NCI-H82 treated with DMSO at 0.1 percent for 48 hours (cell line): Measurements from ENCODE around the gene KCNMB2.
"Not testable (repeated sequence)": the region's sequence is repeated elsewhere in the genome, so short reads cannot be mapped to it uniquely, and the experiment has no call there.

Experiments used
- DNase-seq: peaks from one replicate; lab custom pipeline; 2025; ENCODE audit not compliant: unreplicated experiment; lab: John Stamatoyannopoulos, UW

Gene KCNMB2

DNA sequence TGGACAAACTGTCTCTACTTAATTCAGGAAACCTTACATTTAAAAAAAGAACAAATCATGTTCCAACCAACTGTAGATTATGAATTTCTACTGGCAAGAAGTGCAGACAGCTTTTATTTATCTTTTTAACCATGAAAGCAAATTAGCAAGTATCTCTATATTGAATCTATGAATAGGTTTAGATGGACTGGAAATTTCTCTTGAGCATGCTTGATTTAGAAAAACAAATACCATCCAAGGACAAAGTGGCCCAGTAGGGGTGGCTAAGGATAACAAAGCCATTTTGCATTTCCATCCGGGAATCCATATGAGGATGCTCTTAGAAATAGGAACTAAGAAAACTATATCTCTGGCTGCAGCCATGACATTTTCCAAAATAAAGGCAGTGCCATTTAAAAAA, 150.6 kb downstream of the KCNMB2 start:
- DNase-seq, result no peak

DNA sequence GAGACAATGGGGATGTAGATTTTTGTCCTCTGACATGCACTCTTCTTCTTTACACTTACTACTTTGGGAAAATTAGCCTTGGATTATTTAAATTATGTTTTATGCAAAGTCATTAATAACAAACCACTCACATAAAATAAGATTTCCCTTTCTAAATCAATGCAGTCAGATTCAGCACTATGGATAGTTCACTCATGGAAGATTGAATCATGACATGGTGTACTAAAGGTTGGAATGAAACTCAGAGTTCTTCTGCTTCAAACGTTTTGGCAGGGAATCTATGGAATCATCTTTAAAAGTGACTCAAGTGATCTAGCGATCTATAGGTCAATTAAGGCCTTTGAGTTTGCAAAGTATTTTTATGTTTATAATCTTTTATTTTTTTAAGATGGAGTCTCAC, 154.3 kb downstream of the KCNMB2 start:
- no peak for DNase-seq

DNA sequence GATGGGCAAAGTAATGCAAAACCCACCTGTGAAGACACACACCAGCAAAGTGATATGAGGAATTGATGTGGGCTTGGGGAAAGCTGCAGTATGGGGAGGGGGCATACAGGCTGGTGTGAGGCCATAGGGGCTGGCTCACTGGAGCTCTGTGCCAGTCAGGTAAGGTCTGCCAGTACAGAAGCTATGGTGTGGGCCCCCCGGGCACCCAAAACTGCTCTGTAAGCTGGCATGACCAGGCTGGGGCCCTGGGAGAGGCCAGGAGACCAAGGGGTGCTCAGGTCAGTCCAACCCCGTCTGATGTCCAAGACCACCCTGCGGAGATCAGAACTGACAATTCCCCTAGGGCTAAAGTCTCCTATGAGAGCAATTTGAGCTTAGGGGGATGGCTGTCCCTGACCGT, 163.1 kb downstream of the KCNMB2 start:
- no peak for DNase-seq

DNA sequence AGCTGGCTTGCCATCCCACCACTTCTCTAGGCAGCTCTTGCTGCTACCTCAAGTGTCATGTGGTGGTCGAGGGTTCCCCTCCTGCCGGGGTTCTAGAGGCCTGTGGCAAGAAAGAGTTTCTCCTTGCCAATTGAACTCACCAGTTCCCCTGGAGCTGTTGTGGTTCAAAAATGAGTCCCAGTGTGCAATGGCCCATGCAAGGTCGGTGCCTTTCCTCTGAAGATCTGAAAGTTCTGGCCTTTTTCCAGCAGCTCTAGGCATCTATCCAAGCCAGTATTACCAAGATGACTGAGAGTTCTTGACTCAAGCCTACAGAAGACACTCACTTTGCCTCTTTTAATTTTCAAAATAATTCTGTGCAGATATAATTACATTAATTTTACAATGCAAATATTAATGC, 163.6 kb downstream of the KCNMB2 start:
- DNase-seq, result no peak

DNA sequence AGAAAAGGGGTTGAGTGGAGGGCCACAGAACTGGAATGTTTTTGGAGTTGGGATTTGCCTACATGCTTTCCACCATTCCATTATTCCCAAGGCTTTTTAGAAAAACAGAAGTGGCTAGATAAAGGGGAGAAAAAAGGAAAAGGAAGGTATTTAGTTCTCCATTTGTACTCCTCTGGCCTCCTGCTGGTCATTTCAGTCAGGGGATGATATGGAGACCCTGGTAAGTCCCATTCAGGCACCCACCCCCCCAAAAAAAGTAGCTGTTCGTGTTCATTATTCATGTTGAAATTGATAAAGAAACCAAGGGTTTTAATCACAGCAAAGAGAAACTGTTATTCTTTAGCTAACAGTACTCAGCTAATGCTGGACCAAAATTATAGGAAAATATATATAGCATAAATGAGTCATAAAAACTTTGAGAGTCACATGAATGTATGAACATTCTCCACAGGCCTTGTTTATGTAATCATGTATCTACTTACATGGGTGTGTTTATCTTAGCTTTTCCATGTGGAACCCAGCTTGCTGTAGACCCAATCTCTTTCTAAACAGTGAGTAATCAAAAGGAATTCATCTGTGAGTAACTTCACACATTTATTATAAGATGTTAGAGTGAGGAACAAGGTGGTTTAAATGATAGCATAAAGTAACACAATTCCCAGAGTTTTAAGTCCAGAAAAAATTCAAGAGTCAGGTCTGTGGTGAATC, 167.2 kb downstream of the KCNMB2 start:
- no peak for DNase-seq

DNA sequence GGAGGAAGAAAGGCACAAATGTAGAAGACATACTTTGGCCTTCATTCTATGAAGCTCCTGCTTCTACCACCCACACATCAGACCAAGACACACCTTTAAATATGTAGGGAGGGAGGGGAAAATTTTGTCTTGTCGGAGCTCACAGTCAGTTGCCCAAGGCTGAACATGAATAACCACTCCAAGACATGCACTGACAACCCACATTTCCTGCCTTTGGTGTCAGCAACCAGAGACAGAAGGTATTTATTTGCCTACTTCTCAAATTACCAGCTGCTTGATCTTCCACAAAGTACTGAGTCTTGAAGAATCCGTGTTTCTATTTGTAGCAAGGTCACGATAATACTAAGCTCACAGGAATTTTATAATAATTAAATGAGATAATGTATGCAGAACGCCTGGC, 169.7 kb downstream of the KCNMB2 start:
- DNase-seq, result peak; percentile 22

DNA sequence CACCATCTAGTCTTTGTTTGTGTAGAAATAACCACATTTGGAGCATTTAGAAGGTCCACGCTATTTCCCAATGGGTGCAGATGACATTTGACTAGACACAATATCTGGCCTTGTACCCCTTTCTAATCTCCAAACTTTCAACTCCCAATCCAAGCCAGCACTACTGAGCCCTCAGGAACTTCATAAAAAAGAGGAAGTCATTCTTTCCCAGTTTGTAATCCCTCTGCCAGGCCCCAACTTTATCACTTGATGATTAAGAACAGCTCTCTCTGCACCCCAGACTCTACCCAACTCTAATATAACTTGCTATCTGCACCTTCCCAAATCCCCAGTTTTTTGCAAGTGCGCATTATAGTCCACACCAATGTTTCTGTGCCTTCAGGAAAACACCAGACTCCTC, 170.2 kb downstream of the KCNMB2 start:
- no peak for DNase-seq

DNA sequence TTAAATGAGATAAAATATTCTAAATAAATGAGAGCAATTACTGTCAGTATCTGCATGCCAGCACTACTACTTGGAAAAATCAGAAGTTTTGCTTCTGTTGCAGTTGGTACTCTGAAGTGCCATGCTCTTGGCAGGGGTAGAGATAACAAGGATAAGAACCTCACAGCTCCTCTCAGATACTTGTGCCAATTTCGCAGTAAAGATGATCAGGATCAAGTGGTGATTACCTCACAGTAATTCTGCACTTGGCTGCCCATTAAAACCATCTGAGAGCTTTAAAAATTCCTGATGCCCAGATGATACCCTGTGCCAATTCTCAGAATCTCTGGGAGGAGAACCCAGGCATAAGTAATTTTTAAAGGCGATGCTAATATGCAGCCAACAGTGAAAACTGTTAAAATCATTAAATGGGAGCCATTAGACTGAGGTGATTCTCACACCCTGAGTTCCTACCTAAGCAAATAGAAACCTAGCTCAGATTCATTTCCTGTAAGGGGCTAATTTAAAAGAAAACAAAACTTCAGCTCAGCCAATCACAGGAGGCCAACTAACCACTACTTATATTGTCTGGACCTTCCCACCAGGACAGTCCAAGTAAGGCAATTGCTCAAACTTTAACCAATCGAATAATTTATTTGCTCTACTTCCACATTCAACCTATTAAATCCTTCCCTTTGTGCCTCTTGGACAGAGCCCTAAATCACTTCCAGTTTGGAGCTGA, 171.2 kb downstream of the KCNMB2 start:
- DNase-seq, result no peak

DNA sequence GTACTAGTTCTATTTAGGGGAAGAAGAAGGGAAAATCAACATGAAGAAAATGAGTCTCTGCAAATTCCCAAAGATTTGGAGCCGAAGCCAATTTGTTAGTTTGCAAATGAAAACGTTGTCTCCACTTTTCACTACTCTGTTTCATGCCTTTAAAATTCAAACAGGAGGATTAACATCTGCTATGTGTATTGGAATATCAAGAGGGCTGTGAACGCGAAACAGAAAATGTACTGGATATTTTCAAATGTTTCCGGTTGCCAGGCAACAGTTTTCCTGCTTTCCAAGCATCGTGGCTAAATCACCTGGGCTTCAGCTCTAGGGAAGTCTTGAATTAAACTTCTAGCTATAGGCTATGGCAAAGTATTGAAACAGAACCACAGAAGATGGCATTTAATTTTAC, 172.8 kb downstream of the KCNMB2 start:
- no peak for DNase-seq

DNA sequence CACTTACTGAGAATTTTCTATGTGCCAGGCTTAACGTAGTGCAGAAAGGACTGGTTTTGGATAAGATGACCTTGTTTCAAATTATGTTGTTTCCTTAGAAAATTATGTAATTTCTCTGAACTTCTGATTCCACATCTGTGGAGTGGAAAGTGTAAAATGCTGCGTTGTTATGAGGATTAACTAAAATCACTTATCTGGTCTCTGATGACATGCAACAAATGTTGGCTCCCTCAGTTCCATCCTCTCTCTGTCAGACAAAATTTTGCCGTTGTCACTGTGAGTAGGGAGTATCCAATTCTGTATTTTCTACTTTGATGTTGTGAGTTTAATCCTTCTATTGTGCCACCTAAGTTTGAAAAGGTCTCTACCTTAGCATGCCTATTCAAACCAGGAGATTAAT, 175.5 kb downstream of the KCNMB2 start:
- DNase-seq, result no peak

DNA sequence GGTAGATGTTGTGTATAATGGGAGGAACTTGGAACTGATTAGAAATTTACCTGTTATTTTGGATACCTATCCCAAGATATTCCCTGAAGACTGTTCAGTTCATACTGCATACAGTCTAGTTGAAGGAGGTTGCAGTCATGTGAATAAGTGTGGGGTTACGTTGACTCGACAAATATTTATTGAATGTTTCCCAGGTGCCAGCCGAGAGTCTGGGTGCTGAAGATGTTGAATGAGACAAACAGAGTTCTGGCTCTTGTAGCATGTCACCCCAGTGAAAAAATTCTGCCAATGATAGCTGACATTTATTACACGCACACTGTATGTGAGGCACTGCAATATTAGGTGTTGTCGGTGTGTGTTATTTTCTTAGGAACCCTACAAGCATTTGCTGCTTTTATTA, 176.0 kb downstream of the KCNMB2 start:
- no peak for DNase-seq

DNA sequence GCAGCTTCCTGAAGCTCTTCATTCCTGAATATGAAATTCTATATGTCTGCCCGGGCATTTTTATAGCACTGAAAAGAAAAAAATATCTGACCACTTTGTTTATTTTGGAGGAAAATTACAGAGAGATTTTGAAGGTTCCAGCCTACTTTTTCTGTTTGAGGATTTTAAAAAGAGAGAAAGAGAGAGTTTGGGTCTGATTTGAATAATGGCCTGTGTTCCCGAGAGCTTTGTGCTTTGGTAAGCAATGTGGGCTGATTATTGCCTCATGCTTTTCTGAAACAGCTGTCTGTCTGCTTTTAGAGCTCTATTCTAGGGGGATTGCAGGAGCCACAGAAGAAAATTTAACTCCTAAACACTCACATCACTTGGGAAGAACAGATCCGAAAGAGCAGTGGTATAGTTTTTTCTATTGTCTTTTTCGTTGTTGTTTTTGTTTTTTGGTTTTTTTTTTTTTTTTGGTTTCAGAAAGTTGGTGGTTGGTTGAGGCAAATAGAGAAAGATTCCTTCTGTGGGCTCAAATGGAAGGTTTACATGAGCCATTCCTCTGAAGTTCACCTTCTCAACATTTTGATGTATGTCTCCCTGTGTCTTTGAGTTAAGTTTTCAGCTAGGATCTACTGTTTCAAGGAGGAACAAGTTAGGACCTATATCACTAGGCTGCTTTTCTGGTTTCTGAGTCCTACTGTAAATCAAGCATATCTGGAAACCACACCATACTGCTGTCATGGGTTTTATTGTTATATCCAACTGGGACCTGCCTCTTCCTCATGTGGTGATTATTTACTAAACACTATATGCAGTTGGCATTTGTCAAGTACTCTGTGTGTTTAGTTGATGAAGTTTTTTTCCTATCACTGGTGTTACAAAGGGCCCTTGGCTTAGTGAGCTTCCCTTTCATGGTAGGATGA, 178.9 kb downstream of the KCNMB2 start:
- no peak for DNase-seq

DNA sequence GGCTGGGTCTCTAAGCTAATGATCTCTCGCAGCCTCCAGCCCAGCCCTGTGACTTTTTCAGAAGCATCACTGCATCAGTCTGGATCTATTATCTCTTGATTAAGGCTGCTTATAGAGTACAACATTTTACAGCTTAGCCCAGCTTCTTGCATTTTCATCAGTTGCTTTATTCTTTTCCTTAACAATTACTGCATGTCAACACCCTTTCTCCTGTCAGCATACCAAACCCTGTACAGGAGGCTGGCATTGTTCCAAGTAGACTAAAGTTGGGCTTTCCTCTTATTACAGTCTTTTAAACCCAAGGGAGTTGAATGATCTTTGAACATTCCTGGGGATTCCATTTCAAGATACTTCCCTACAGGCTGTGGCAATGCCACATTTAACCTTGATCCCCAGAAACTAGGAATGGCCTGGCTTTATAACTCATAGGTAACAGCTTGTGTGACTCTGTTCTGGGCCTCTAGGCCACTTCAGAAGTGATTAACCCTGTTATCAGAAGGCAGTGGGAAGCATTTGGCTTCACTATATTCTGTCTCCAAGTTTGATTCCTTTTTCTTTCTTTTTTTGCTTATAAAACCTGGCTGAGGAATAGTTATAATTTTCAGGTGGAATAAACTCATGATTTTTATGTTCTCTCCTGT, 182.9 kb downstream of the KCNMB2 start:
- no peak for DNase-seq

DNA sequence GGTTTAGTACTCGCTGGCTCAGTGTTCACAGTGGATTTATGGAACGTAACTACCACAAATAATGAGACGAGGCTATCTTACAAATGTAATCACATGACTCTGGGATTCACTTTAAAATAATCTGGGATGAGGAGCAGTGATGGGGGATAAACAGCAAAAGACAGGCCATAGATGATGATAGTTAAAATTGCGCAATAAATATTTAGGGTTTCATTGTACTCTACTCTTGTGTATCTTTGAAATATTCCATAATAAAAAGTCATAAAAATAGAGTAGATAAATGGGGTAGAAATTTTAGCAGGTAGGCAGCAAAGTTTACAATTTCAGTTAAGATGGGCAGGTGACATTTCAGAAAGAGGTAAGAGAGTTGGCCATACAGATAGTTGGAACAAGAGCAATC, 196.6 kb downstream of the KCNMB2 start:
- no peak for DNase-seq

DNA sequence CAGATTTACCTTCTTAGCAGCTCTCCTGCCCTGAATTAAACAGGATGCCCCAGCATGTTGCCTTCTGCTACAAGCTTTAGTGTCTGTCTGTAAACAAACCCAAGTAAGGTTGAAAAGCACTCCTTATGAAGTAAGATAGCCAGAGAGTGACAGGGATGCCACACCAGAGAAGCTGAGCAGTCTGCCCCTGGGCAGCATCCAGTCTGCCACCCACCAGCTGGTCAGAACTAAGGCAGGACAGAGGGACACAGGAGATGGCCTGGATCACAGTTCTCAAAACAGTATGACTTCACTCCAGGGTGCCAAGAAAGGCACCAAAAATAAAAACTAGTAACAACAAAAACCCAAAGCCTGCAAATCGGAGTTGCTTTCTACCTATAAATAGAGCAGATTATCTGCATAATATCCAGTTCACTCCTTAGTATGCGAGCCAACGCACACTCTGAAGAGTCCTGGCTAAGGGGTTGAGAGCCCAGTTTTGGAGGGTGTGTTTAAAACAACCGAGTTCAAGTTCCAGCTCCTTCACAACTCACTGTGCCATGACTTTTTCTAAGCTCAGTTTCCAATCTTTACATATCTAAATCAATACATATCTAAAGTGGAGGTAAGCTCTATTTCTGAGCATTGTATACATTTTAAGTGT, 198.9 kb downstream of the KCNMB2 start:
- DNase-seq, result no peak

DNA sequence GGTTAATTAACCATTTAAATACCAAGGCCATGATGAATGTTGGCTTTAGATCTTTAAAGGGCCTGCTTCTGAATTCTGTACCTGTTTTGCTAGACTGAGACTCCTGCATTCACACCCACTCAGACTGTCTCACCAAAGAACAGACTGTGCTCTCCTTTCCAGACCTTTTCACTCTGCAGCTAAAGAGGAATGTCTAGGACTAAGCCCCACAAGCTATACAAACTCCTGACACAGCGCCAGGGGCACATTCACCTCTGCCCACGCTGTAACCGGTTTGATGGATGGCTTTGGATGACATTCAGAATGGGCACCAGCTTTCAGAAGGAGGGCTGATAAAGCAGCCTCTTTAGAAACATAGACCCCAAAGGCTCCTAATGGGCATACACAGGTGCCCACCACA, 200.1 kb downstream of the KCNMB2 start:
- no peak for DNase-seq

DNA sequence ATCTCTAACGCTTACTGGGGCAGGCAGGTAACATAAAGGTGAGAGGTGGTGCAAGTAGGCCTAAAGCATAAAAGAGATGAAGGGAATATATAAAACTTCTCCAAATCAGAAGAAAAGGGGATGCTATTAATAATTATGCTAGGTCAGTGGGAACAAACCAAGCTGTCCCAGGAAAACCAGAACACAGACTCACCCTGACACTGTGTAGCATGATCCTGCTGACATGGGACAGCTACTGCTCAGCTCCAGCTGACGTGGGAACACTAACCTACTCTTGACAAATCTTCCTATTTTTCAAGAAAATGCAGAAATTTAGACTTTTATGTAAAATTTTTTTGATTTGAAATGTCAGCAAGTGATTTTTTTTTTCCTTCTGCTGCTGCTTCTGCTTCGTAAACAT, 203.5 kb downstream of the KCNMB2 start:
- no peak for DNase-seq

DNA sequence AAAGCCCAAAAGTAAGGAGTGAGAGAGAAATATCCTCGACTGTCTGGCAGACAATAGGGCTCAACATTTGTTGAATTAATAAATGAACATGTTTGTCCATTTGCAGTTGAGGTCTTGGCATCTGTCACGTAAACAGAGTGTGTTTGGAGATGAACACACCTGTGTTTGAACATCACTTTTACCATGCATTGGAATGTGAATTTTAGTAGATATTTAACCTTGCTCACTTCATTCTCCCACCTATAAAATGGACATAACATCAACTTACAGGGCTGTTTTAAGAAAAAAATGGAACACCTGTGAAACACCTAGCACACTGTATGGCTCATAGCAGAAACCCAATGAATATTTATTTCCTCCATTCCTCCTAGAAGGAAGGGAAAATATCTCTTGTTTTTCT, 204.8 kb downstream of the KCNMB2 start:
- no peak for DNase-seq

DNA sequence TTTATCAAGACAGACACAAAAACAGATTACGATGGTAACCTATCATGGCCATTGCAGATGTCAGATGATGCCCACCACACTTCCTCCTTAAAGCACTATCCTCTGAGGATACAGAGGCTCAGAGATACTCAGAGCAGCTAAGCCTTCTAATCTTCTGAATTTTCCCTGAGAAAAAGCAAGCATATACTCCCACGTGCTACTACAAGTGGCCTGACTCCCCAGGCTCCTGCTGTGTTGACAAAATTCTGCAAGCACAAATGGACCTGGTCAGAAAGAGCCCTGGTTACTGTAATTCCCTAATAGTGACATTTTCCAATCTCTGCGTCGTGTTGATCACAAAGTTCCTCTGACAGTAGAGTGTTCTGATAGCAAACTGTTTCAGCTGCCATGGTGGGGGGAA, 207.1 kb downstream of the KCNMB2 start:
- no peak for DNase-seq

DNA sequence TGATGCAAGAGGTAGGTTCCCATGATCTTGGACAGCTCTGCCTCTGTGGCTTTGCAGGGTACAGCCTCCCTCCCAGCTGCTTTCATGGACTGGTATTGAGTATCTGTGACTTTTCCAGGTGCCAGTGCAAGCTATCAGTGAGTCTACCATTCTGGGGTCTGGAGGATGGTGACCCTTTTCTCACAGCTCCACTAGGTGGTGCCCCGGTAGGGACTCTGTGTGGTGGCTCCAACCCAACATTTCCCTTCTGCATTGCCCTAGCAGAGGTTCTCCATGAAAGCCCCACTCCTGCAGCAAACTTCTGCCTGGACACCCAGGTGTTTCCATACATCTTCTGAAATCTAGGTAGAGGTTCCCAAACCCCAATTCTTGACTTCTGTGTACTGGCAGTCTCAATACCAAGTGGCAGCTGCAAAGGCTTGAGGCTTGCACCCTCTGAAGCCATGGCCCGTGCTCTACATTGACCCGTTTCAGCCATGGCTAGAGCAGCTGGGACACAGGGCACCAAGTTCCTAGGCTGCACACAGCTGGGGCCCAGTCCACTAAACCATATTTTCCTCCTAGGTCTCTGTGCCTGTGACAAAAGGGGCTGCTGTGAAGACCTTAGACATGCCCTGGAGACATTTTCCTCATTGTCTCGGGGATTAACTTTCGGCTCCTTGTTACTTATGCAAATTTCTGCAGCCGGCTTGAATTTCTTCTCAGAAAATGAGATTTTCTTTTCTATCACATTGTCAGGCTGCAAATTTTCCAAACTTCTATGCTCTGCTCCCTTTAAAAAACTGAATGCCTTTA, 209.8 kb downstream of the KCNMB2 start:
- DNase-seq, result not testable (repeated sequence)
